CMK (cell line): ENCODE results near the gene CALB2.

ENCODE experiments used
- DNase-seq: peaks from one replicate; pipeline ENCODE4 v3.0.0-alpha.2; 2010; ENCODE audit warnings: low read depth

The CALB2 gene

GRCh38 chr16:71389330-71389729 is 30.8 kb downstream of the CALB2 start:
- no peak for DNase-seq

DNA sequence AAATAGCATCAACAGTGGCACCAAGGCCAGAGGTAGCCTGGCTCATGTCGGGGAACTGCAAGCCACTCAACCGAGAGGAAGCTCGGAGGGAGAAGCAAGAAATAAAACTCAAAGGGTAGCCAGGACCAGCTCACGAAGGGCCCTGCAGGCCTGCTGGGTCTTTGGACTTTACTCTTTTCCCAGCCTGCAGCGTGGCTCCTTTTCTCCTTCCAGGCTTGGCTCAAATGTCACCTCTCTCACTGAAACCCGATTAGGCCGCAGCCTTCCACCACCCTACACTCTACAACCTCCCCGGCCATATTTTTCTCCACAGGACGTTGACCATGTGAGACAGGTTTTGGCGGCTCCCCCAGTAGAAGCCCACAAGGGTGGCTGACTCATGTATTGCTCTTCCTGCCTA is 38.1 kb downstream of the CALB2 start:
- DNase-seq = no peak

GRCh38 chr16:71399801-71400563 is 41.5 kb downstream of the CALB2 start:
- no peak for DNase-seq

DNA sequence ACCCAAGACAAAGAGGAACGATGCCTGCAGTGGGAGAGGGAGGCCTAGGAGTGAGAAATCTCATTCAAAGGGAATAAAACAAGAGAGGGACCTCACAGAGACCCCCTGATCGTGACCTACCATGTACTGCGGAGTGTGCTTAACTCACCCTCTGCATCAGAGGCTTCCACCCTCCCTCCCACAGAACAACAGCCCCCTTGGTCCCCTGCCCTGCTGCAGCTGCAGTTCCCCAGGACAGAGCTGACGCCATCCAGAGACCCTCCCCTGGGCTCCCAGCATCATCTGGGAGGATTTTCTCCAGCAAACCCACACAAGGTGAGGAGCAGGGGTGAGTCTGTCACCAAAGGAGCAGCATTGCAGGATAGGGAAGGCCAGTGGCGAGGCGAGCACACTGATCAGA is 43.5 kb downstream of the CALB2 start:
- no peak for DNase-seq

DNA sequence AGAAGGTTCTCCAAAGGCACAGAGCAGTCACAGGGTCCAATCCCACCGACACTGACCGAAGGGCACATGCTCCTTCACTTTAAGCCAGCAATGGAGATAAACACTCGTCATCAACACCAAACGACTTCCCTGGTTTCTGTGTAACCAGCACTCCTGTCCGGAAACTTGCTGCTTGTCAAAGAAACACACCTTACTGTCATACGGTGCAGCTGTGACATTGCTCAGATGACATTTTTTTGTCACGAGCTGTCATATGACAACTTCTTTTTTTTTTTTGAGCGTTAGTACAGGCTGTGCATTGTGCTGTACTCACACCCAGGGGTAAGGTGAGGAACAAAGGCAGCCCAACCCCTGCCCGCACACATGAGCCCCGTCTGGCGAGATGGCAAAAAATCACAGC is 44.2 kb downstream of the CALB2 start:
- no peak for DNase-seq

GRCh38 chr16:71404364-71404763 is 45.8 kb downstream of the CALB2 start:
- DNase-seq = no peak

- DNase-seq = no peak
Measured at GRCh38 chr16:71406316-71406715, 47.8 kb downstream of the CALB2 start.

DNA sequence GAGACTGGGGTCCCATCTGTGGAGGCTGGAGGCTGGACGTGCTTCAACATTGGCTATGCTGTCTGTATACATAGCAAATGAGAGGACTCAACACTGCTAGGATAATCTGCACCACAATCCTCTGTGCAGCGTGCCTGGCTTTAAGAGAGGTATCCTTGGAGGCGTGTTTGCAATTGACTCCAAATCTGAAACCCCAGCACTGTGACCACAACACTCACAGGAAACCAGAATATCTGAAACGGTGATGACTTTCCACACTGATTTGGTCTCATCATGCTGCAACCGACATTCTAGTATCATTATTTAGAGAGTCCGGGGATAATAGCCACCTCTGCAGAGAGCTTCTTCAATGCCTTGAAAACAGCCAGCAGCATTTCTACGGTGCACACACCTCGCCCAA is 48.2 kb downstream of the CALB2 start:
- DNase-seq = no peak

GRCh38 chr16:71407731-71408130 is 49.2 kb downstream of the CALB2 start:
- DNase-seq = no peak

GRCh38 chr16:71408536-71408935 is 50.0 kb downstream of the CALB2 start:
- DNase-seq = no peak

GRCh38 chr16:71409011-71409775 is 50.7 kb downstream of the CALB2 start:
- no peak for DNase-seq

DNA sequence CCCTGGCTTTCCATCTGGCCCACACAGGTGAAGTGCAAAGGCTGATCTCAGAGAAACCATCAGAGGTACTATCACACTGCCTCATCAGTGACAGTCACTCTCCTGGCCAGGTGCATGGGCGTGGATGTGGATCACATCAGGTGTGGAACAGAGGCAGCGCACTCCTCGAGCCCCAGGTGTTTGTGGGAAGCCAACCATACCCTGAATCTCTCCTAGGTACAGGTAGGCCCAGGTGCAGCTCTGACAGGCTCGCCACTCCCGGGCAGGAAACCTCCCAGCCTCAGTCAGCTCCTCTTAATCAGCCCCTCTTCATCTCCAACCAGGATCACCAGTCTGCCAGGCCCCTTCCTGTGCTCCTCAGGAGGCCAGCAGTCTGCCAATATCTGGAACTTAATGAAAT is 51.6 kb downstream of the CALB2 start:
- no peak for DNase-seq

GRCh38 chr16:71412270-71413160 is 54.0 kb downstream of the CALB2 start:
- no peak for DNase-seq

DNA sequence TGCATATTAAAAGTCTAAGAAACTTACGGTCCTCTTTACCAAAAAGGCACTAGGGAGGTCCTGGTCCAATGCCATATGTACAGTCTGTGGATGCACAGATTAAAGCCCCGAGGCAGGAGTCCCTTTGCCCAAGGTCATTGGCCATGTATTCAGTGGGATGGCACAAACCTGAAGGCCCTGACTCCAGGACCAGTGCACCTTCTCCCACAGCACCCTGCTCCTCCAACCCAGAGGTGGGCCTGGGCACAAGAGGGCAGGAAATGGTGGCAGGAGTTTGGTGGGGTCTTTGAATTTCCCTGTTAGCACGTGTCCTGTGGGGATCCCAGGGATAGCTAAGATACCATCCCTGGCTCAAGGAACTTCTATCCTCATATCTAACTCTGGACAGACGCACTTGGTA is 54.8 kb downstream of the CALB2 start:
- no peak for DNase-seq

GRCh38 chr16:71414038-71414437 is 55.5 kb downstream of the CALB2 start:
- no peak for DNase-seq

GRCh38 chr16:71421911-71422310 is 63.4 kb downstream of the CALB2 start:
- no peak for DNase-seq

GRCh38 chr16:71423016-71423415 is 64.5 kb downstream of the CALB2 start:
- no peak for DNase-seq

DNA sequence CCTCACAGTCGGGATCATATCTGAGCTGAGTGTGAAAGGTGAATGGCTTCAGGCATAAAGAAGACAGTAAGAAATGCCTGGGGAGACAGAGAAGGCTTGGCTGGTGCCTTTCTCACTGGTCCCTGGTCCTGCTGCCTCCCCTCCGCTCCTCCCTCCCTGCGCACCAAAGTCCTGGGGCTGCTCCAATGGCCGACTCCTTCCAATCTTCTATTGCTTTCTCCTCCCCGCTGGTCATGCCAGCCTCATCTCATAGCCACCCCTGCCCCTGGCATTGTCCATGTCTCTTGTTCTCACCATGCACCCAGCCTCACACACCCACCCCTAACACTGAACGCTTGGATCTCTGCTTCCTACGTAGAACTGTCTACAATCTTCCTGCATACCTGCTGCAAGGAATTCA is 65.3 kb downstream of the CALB2 start:
- DNase-seq = no peak

GRCh38 chr16:71424626-71425025 is 66.1 kb downstream of the CALB2 start:
- no peak for DNase-seq

- DNase-seq = no peak
Measured at GRCh38 chr16:71425746-71426068, 67.2 kb downstream of the CALB2 start.

- no peak for DNase-seq
Measured at GRCh38 chr16:71426069-71426879, 67.8 kb downstream of the CALB2 start.
